IPS-NIHi7 (cell line): ENCODE results near the gene APOBEC3F.
A peak's percentile ranks its signal among the peaks of the same experiment; 100 is the strongest.
"Not testable (repeated sequence)": the region's sequence is repeated elsewhere in the genome, so short reads cannot be mapped to it uniquely, and the experiment has no call there.

Experiments
- DNase-seq: peaks from one replicate; pipeline ENCODE4 v3.0.0; 2012; ENCODE audit warnings: mixed read lengths; ENCODE audit errors: extremely low spot score

Gene APOBEC3F

DNA sequence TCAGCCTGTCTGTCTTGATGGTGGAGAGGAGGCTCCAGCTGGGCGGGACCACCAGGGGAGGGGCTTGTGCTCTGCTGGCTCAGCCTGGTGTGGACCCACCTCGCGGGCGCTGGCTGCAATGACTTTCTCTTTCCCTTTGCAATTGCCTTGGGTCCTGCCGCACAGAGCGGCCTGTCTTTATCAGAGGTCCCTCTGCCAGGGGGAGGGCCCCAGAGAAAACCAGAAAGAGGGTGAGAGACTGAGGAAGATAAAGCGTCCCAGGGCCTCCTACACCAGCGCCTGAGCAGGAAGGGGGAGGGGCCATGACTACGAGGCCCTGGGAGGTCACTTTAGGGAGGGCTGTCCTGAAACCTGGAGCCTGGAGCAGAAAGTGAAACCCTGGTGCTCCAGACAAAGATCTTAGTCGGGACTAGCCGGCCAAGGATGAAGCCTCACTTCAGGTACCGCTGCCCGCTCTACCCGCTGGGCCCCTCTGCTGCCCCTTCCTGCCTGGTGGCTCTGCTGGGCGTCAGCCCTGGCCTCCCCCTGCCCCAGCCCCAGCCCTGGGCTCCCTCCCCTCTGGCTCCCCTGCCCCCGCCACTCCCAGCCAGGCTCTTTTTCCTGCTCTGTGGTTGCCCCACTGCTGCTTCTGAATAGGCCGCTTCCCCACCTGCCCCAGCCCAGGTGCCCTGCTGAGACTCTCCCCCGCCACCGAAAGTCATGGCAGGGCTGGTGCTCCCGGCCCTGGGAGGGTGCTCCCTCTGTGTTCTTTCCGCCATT lies at the start of gene APOBEC3F:
Gene APOBEC3F (plus strand): TSS at position 327 of the 759 bp plus-strand sequence. CDS start 97 bp downstream, at position 424.
- DNase-seq, result peak; percentile 56

DNA sequence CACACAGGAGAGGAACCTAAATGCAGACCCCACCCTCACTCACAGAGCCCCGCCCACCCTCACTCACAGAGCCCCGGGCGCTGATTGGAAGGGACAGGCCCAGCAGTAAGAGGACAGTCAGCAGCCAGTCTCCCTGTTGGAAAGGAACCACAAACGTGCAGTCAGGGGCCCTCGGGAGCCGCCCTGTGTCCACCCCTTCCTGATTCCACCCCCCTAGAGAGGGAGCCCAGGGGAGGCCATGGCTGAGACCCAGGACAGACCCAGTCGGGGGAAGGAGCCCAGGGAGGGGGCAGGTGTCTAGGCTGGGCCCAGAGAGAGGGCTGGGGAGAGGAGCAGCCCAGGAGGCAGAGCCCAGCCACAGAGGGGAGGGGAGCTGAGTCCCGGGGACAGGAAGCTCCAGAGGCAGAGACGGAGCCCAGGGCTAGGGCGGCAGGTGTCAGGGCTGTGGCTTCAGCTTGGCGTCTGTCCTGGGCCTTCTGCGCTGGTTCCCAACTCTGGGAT lies 47.7 kb upstream of the APOBEC3F start:
- DNase-seq, result not testable (repeated sequence)

- DNase-seq, result no peak
Observed at GRCh38 chr22:38996105-38996504, 44.6 kb upstream of the APOBEC3F start.

- DNase-seq, result no peak
Observed at GRCh38 chr22:38997518-38997917, 43.1 kb upstream of the APOBEC3F start.

DNA sequence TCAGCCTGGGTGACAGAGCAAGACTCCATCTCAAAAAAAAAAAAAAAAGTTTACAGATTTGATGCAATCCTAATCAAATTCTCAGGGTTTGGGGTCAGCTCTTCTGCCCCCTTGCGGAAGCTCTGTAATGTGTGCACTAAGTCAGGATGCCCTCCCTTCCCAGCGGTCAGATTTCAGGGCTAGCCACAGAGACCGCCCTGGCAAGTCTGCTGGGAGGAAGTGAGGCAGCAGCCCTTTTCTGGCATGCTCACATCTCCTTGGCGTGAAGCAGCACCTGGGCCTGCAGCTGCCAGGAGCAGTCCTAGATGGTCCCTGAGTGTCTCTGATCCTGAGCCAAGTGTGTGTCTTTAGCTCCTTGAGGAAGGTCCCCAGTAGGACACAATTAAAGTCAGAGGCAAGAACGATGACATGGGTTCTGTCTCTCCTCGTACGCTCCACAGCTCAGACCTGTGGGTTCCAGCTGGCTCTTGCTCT lies 37.5 kb upstream of the APOBEC3F start:
- DNase-seq, result peak; percentile 90

DNA sequence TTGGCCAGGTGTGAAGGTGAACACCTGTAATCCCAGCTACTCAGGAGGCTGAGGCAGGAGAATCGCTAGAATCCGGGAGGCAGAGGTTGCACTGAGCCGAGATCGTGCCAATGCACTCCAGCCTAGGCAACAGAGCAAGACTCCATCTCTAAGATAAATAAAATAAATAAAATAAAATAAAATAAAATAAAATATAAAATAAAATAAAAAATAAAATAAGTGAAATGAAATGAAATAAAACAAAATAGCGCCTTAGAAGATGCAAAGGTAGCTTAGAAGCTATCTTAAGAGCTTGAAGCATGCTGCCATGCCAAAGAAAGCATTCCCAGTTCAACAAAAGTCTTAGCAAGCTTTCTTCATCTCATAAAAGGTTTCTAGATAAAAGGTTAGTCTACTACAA lies 33.5 kb upstream of the APOBEC3F start:
- DNase-seq, result no peak

- not testable (repeated sequence) for DNase-seq
Observed at GRCh38 chr22:39008271-39008850, 32.3 kb upstream of the APOBEC3F start.

DNA sequence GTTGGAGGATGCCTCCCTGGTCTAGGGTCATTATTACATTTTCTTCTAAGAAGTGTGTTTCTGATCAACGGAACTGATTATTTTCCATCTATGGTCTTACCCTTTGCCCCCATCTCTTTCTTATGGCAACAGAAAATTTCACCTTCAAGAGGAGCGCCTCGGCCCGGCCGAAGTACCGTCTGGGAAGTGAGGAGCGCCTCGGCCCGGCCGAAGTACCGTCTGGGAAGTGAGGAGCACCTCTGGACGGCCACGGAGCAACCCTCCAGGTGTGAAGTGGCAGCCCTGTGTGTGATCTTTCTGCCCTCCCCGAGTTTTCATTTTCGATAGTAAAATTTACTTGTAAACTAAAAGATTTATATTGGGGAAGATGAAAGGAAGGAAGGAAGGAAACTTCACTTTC lies 29.7 kb upstream of the APOBEC3F start:
- no peak for DNase-seq

GRCh38 chr22:39012533-39013511 lies 27.8 kb upstream of the APOBEC3F start:
- no peak for DNase-seq

DNA sequence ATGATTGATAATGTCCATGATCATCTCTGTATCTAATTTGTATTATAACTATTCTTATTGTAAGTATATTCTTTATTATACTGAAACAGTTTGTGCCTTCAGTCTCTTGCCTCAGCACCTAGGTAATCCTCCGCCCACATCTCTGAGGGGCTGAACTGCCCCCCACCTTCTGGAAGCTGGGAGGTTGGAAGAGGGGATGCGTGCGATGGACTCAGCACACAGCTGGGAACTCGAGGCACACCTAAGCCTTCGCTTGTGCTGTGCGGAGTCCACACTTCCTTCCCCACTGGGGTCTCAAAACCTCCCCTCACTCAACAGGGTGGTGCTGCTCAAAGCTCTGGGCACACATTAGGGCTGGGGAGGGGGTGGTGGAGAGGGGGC lies 27.1 kb upstream of the APOBEC3F start:
- DNase-seq, result not testable (repeated sequence)

- DNase-seq, result peak; percentile 54
Observed at GRCh38 chr22:39013942-39014722, 26.5 kb upstream of the APOBEC3F start, which contains the start of gene APOBEC3C. Gene APOBEC3C, plus strand, starts transcription at chr22:39014257. Its CDS starts 106 bp downstream, at chr22:39014363.

GRCh38 chr22:39014723-39015121 lies 25.9 kb upstream of the APOBEC3F start:
- DNase-seq, result not testable (repeated sequence)

- DNase-seq, result no peak
Observed at GRCh38 chr22:39016592-39016991, 24.1 kb upstream of the APOBEC3F start.

DNA sequence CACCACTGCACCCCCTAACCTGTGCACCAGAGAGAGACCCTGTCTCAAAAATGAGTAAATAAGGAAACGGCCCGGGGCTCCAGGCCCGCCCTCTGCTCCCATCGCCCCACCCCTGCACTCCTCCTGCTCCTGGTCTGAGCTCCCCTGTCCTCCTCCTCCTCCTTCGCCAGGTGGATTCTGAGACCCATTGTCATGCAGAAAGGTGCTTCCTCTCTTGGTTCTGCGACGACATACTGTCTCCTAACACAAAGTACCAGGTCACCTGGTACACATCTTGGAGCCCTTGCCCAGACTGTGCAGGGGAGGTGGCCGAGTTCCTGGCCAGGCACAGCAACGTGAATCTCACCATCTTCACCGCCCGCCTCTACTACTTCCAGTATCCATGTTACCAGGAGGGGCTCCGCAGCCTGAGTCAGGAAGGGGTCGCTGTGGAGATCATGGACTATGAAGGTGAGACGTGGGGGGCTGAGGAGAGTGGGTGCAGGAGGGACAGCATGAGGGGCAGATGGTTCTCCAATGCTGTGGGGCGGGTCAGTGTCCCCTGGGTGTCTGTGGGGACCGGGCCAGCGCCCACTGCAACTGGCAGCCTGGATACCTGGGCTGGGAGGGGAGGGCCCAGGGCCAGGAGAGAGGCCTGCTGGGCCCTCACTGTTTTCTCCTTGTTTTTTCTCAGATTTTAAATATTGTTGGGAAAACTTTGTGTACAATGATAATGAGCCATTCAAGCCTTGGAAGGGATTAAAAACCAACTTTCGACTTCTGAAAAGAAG lies 22.9 kb upstream of the APOBEC3F start:
- DNase-seq, result no peak

- DNase-seq, result not testable (repeated sequence)
Observed at GRCh38 chr22:39020021-39020651, 20.5 kb upstream of the APOBEC3F start.

- DNase-seq, result no peak
Observed at GRCh38 chr22:39021552-39022250, 19.0 kb upstream of the APOBEC3F start.

- no peak for DNase-seq
Observed at GRCh38 chr22:39024519-39025308, 15.9 kb upstream of the APOBEC3F start.

DNA sequence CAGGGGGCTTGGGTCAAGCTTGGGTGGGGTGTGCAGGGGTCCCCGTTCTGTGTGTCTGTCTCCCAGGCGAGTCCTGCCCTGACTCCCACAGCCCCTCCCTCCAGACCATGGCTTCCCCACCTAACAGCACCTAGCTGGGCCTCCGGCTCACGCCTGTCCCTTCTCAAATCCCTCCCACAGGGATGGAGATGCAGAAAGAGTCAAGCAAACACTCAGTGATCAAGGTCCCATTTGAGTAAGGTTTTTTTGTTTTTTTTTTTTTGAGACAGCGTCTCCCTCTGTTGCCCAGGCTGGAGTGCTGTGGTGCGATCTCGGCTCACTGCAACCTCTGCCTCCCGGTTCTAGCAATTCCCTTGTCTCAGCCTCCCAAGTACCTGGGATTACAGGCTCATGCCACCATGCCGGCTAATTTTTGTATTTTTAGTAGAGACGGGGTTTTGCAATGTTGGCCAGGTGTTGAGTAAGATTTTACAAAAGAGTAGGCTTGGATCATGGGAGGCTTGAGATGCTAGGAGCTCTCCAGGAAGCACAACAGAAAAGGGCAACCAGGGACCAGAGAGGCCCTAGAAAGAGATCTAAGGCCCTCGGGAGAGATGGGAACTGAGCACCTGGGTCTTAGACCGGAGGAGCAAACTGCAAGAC lies 14.0 kb upstream of the APOBEC3F start:
- no peak for DNase-seq
